Measurements from ENCODE around the gene CCDC175. TPM values are rescaled to one million over a fixed set of nuclear protein-coding genes. Genes with fewer than 3 reads are reported as not detected.

The CCDC175 gene
- total and polyA plus RNA-seq, 2 experiments from 2014 or later: not detected

- peaks cover 30% of the 10 kb centered on the region for H3K79me2 ChIP-seq
- H3K9me3 ChIP-seq (ENCODE audit: low read depth): no peaks in the 10 kb centered on the region
- no peaks in the 10 kb centered on the region for H3K9me2 ChIP-seq (replicated peaks; ENCODE audit: insufficient read depth)
- TF ChIP-seq EZH2 (IDR thresholded peaks at IDR 0.05; ENCODE audit: borderline replicate concordance) (no peak), CTCF (IDR thresholded peaks at IDR 0.05; ENCODE audit: poor library complexity) (no peak), EZH2phosphoT487 (IDR thresholded peaks at IDR 0.05; ENCODE audit: low read depth, severe bottlenecking, unreplicated experiment) (no peak)
- H2AFZ ChIP-seq: no peak overlapping the region
- H3K27ac ChIP-seq: no peak overlapping the region
- WGBS (ENCODE audit: low lambda C conversion rate, missing lambda C conversion rate): 72% methylated on average over 1 of the region's 1 CpG
- H3K4me1 ChIP-seq (ENCODE audit: insufficient read depth): peaks cover 19% of the 10 kb centered on the region
- H3K36me3 ChIP-seq (replicated peaks; ENCODE audit: insufficient read depth, low read depth): no peaks in the 10 kb centered on the region
- peaks cover 4% of the 10 kb centered on the region for H4K20me1 ChIP-seq (ENCODE audit: insufficient read depth, poor library complexity, severe bottlenecking)
- no peak overlapping the region for H3K4me2 ChIP-seq
- H3K27me3 ChIP-seq: no peaks in the 10 kb centered on the region
- DNase-seq (ENCODE audit: low spot score): no peak
- no peak overlapping the region for H3K4me3 ChIP-seq
Observed at GRCh38 chr14:59480166-59480565, 96.4 kb downstream of the CCDC175 start.

- H3K4me1 ChIP-seq (ENCODE audit: insufficient read depth): peaks cover 18% of the 10 kb centered on the region
- peaks cover 27% of the 10 kb centered on the region for H3K79me2 ChIP-seq
- H3K4me2 ChIP-seq: no peak overlapping the region
- H3K36me3 ChIP-seq (replicated peaks; ENCODE audit: insufficient read depth, low read depth): no peaks in the 10 kb centered on the region
- 98% methylated on average over 3 of the region's 3 CpGs for WGBS (ENCODE audit: low lambda C conversion rate, missing lambda C conversion rate)
- no peak overlapping the region for H3K4me3 ChIP-seq
- TF ChIP-seq EZH2 (IDR thresholded peaks at IDR 0.05; ENCODE audit: borderline replicate concordance) (no peak), CTCF (IDR thresholded peaks at IDR 0.05; ENCODE audit: poor library complexity) (no peak), EZH2phosphoT487 (IDR thresholded peaks at IDR 0.05; ENCODE audit: low read depth, severe bottlenecking, unreplicated experiment) (no peak)
- no peaks in the 10 kb centered on the region for H3K9me3 ChIP-seq (ENCODE audit: low read depth)
- peaks cover 4% of the 10 kb centered on the region for H4K20me1 ChIP-seq (ENCODE audit: insufficient read depth, poor library complexity, severe bottlenecking)
- H2AFZ ChIP-seq: no peak overlapping the region
- H3K27me3 ChIP-seq: no peaks in the 10 kb centered on the region
- H3K27ac ChIP-seq: no peak overlapping the region
- DNase-seq (ENCODE audit: low spot score): no peak
- no peaks in the 10 kb centered on the region for H3K9me2 ChIP-seq (replicated peaks; ENCODE audit: insufficient read depth)
Observed at GRCh38 chr14:59478540-59478939, 98.1 kb downstream of the CCDC175 start.

- Histone ChIP-seq H3K9me3 (ENCODE audit: low read depth) (no peaks in the 10 kb centered on the region), H3K4me1 (ENCODE audit: insufficient read depth) (peaks cover 6% of the 10 kb centered on the region), H3K27me3 (no peaks in the 10 kb centered on the region), H3K36me3 (replicated peaks; ENCODE audit: insufficient read depth, low read depth) (no peaks in the 10 kb centered on the region), H3K4me2 (no peak overlapping the region), H3K4me3 (no peak overlapping the region), H3K9me2 (replicated peaks; ENCODE audit: insufficient read depth) (no peaks in the 10 kb centered on the region), H3K79me2 (peaks cover 3% of the 10 kb centered on the region), H4K20me1 (ENCODE audit: insufficient read depth, poor library complexity, severe bottlenecking) (no peaks in the 10 kb centered on the region), H3K27ac (no peak overlapping the region), H2AFZ (no peak overlapping the region)
- DNase-seq (ENCODE audit: low spot score): no peak
- WGBS (ENCODE audit: low lambda C conversion rate, missing lambda C conversion rate): 83% methylated on average over 1 of the region's 1 CpG
- TF ChIP-seq EZH2 (IDR thresholded peaks at IDR 0.05; ENCODE audit: borderline replicate concordance): no peak
- TF ChIP-seq CTCF (IDR thresholded peaks at IDR 0.05; ENCODE audit: poor library complexity): no peak
- TF ChIP-seq EZH2phosphoT487 (IDR thresholded peaks at IDR 0.05; ENCODE audit: low read depth, severe bottlenecking, unreplicated experiment): no peak
Observed at GRCh38 chr14:59475709-59476108, 100.9 kb downstream of the CCDC175 start.

- H3K27me3 ChIP-seq: no peaks in the 10 kb centered on the region
- H3K4me1 ChIP-seq (ENCODE audit: insufficient read depth): no peaks in the 10 kb centered on the region
- no peaks in the 10 kb centered on the region for H3K36me3 ChIP-seq (replicated peaks; ENCODE audit: insufficient read depth, low read depth)
- H3K27ac ChIP-seq: no peak overlapping the region
- H3K9me3 ChIP-seq (ENCODE audit: low read depth): no peaks in the 10 kb centered on the region
- no peak overlapping the region for H3K4me2 ChIP-seq
- H3K9me2 ChIP-seq (replicated peaks; ENCODE audit: insufficient read depth): no peaks in the 10 kb centered on the region
- H4K20me1 ChIP-seq (ENCODE audit: insufficient read depth, poor library complexity, severe bottlenecking): no peaks in the 10 kb centered on the region
- H2AFZ ChIP-seq: no peak overlapping the region
- TF ChIP-seq EZH2phosphoT487 (IDR thresholded peaks at IDR 0.05; ENCODE audit: low read depth, severe bottlenecking, unreplicated experiment): no peak
- TF ChIP-seq EZH2 (IDR thresholded peaks at IDR 0.05; ENCODE audit: borderline replicate concordance): no peak
- no peak for TF ChIP-seq CTCF (IDR thresholded peaks at IDR 0.05; ENCODE audit: poor library complexity)
- DNase-seq (ENCODE audit: low spot score): no peak
- H3K79me2 ChIP-seq: peaks cover 2% of the 10 kb centered on the region
- 100% methylated on average over 1 of the region's 1 CpG for WGBS (ENCODE audit: low lambda C conversion rate, missing lambda C conversion rate)
- no peak overlapping the region for H3K4me3 ChIP-seq
Observed at GRCh38 chr14:59474172-59474571, 102.4 kb downstream of the CCDC175 start.

All from hepatocyte (in vitro differentiated cells).